ENCODE results near the gene MTM1. TPM values are rescaled to one million over a fixed set of nuclear protein-coding genes. Genes with fewer than 3 reads are reported as not detected.

MTM1 gene
- total RNA-seq, 4 donors from 2014 or later: 10.5 to 32.7 (median 14.3) TPM

GRCh38 chrX:150570512-150570911 is 2.1 kb downstream of the MTM1 start:
- Histone ChIP-seq H3K9me3 (no peaks in the 10 kb centered on the region), H3K36me3 (no peaks in the 10 kb centered on the region), H3K27me3 (no peaks in the 10 kb centered on the region), H3K27ac (no peak overlapping the region), H3K4me3 (no peak overlapping the region), H3K4me1 (peaks cover 0 to 27% (median 0%) of the 10 kb centered on the region in 3 donors)
- 58 to 88% methylated on average over 2 of the region's 3 CpGs for WGBS, 2 donors (ENCODE audit: low coverage in 1 of 2)
- ATAC-seq: no peak
- TF ChIP-seq POLR2AphosphoS5 (IDR thresholded peaks at IDR 0.05): no peak
- TF ChIP-seq EP300 (IDR thresholded peaks at IDR 0.05): no peak
- no peak for TF ChIP-seq POLR2A (IDR thresholded peaks at IDR 0.05)
- no peak for TF ChIP-seq CTCF (IDR thresholded peaks at IDR 0.05)

- H3K4me1 ChIP-seq: peaks cover 0 to 36% (median 0%) of the 10 kb centered on the region in 3 donors
- no peaks in the 10 kb centered on the region for H3K27me3 ChIP-seq
- no peak overlapping the region for H3K27ac ChIP-seq
- TF ChIP-seq EP300 (IDR thresholded peaks at IDR 0.05) (no peak), POLR2A (IDR thresholded peaks at IDR 0.05) (no peak), POLR2AphosphoS5 (IDR thresholded peaks at IDR 0.05) (no peak), CTCF (IDR thresholded peaks at IDR 0.05) (no peak)
- 17 to 67% methylated on average over 1 of the region's 1 CpG for WGBS, 2 donors (ENCODE audit: low coverage in 1 of 2)
- H3K9me3 ChIP-seq: no peaks in the 10 kb centered on the region
- no peaks in the 10 kb centered on the region for H3K36me3 ChIP-seq
- no peak overlapping the region for H3K4me3 ChIP-seq
- ATAC-seq: no peak
Observed at GRCh38 chrX:150572206-150572605, 3.8 kb downstream of the MTM1 start.

GRCh38 chrX:150573106-150573505 is 4.7 kb downstream of the MTM1 start:
- 44 to 56% methylated on average over 1 of the region's 1 CpG for WGBS, 2 donors (ENCODE audit: low coverage in 1 of 2)
- no peak overlapping the region for H3K27ac ChIP-seq
- TF ChIP-seq POLR2A (IDR thresholded peaks at IDR 0.05): no peak
- TF ChIP-seq EP300 (IDR thresholded peaks at IDR 0.05): no peak
- H3K27me3 ChIP-seq: no peaks in the 10 kb centered on the region
- H3K36me3 ChIP-seq: no peaks in the 10 kb centered on the region
- no peak overlapping the region for H3K4me3 ChIP-seq
- ATAC-seq: no peak
- H3K4me1 ChIP-seq: peaks cover 0 to 36% (median 0%) of the 10 kb centered on the region in 3 donors
- no peaks in the 10 kb centered on the region for H3K9me3 ChIP-seq

GRCh38 chrX:150573702-150574101 is 5.3 kb downstream of the MTM1 start:
- ATAC-seq: no peak
- H3K9me3 ChIP-seq: no peaks in the 10 kb centered on the region
- peaks cover 0 to 36% (median 0%) of the 10 kb centered on the region in 3 donors for H3K4me1 ChIP-seq
- no peak overlapping the region for H3K27ac ChIP-seq
- no peaks in the 10 kb centered on the region for H3K27me3 ChIP-seq
- no peaks in the 10 kb centered on the region for H3K36me3 ChIP-seq
- H3K4me3 ChIP-seq: no peak overlapping the region
- no peak for TF ChIP-seq EP300 (IDR thresholded peaks at IDR 0.05)
- TF ChIP-seq POLR2A (IDR thresholded peaks at IDR 0.05): no peak
- no peak for TF ChIP-seq POLR2AphosphoS5 (IDR thresholded peaks at IDR 0.05)
- TF ChIP-seq CTCF (IDR thresholded peaks at IDR 0.05): no peak
- WGBS, 2 donors (ENCODE audit: low coverage in 1 of 2): 72 to 82% methylated on average over 3 to 4 of the region's 4 CpGs

GRCh38 chrX:150574559-150575418 is 6.4 kb downstream of the MTM1 start:
- 42 to 85% methylated on average over 3 to 11 of the region's 13 CpGs for WGBS, 2 donors (ENCODE audit: low coverage in 1 of 2)
- Histone ChIP-seq H3K4me3 (no peak overlapping the region), H3K4me1 (peaks cover 0 to 30% (median 0%) of the 10 kb centered on the region in 3 donors), H3K36me3 (no peaks in the 10 kb centered on the region), H3K27me3 (no peaks in the 10 kb centered on the region), H3K9me3 (no peaks in the 10 kb centered on the region), H3K27ac (no peak overlapping the region)
- TF ChIP-seq POLR2A (IDR thresholded peaks at IDR 0.05): no peak
- no peak for TF ChIP-seq CTCF (IDR thresholded peaks at IDR 0.05)
- no peak for TF ChIP-seq EP300 (IDR thresholded peaks at IDR 0.05)
- no peak for TF ChIP-seq POLR2AphosphoS5 (IDR thresholded peaks at IDR 0.05)
- no peak for ATAC-seq

Measured in gastroesophageal sphincter (tissue), 4 donors.